Esophagus muscularis mucosa (tissue), 4 donors: ENCODE data around the gene KRT74. TPM values are rescaled to one million over a fixed set of nuclear protein-coding genes. Genes with fewer than 3 reads are reported as not detected.

ENCODE experiments used
- DNase-seq: peaks from one replicate; pipeline ENCODE4 v3.0.0-alpha.2; 2017; ENCODE audit errors: extremely low spot score
- H3K27ac ChIP-seq, 4 donors: fragments of 200-600 bp; sonication (generic); replicated peaks in 1 of 4; 1 replicate in 3 of 4; 2 replicates in 1 of 4; pipeline ENCODE4 v1.5.1; 2016 to 2019; ENCODE audit warnings: mild to moderate bottlenecking in 1 of 4
- H3K27me3 ChIP-seq, 4 donors: fragments of 200-600 bp; sonication (generic); one replicate each; pipeline versions ENCODE4 v1.5.1 to v1.6.0; 2016 to 2019
- H3K36me3 ChIP-seq, 4 donors: fragments of 200-600 bp; sonication (generic); one replicate each; pipeline ENCODE4 v1.5.1; 2016 to 2019
- H3K4me1 ChIP-seq, 4 donors: fragments of 200-600 bp; sonication (generic); one replicate each; pipeline ENCODE4 v1.5.1; 2016 to 2019
- H3K4me3 ChIP-seq, 4 donors: fragments of 200-600 bp; sonication (generic); 1 replicate in 2 of 4; 2 replicates in 2 of 4; pipeline ENCODE4 v1.5.1; 2016 to 2019; ENCODE audit warnings: mild to moderate bottlenecking in 4 of 4, moderate library complexity in 1 of 4
- H3K9me3 ChIP-seq, 4 donors: fragments of 200-600 bp; sonication (generic); 1 replicate in 3 of 4; 2 replicates in 1 of 4; pipeline ENCODE4 v1.5.1; 2016 to 2019
- CTCF ChIP-seq, 3 experiments: fragments of 200-600 bp in 2 of 3; fragments of 450-650 bp in 1 of 3; sonication (generic) in 2 of 3; IDR thresholded peaks; one replicate each; pipeline ENCODE4 v1.5.1; 2017 to 2019; ENCODE audit warnings: antibody characterized with exemption in 3 of 3, mild to moderate bottlenecking in 2 of 3, moderate library complexity in 1 of 3
- EP300 ChIP-seq: sonication (generic); formaldehyde crosslinking; IDR thresholded peaks from one replicate; pipeline ENCODE4 v1.6.1; 2017; ENCODE audit warnings: antibody characterized with exemption
- POLR2A ChIP-seq: fragments of 450-650 bp; IDR thresholded peaks from one replicate; pipeline ENCODE4 v1.6.1; 2017; ENCODE audit warnings: antibody characterized with exemption, moderate library complexity, mild to moderate bottlenecking, low read depth
- POLR2AphosphoS5 ChIP-seq, 2 donors: sonication (generic); formaldehyde crosslinking; IDR thresholded peaks; one replicate each; pipeline ENCODE4 v1.6.1; 2017; ENCODE audit warnings: antibody characterized with exemption in 2 of 2
- WGBS: methylation state at CpG from one replicate; pipeline ENCODE4 v1.1.5; 2018; 5-methylcytosine and 5-hydroxymethylcytosine counted together
- intact Hi-C: fragments of 100-400 bp; cut with DNase I; formaldehyde crosslinking; loops from one replicate; pipeline ENCODE4 v1.15.1; 2023
- total RNA-seq, 4 donors: library from RNA; depleted of rRNA; stranded (reverse); fragments of >200 nt; gene quantifications; one replicate each; pipeline versions ENCODE4 v1.1.0 to v1.2.1, GENCODE V29; 2016

The KRT74 gene
- total RNA-seq, 4 donors from 2014 or later: not detected

GRCh38 chr12:52528641-52529143, 45.0 kb downstream of the KRT74 start:
- H3K9me3 ChIP-seq: no peaks in the 10 kb centered on the region
- intact Hi-C loops: no loop called here
- 94% methylated on average over 4 of the region's 8 CpGs for WGBS

DNA sequence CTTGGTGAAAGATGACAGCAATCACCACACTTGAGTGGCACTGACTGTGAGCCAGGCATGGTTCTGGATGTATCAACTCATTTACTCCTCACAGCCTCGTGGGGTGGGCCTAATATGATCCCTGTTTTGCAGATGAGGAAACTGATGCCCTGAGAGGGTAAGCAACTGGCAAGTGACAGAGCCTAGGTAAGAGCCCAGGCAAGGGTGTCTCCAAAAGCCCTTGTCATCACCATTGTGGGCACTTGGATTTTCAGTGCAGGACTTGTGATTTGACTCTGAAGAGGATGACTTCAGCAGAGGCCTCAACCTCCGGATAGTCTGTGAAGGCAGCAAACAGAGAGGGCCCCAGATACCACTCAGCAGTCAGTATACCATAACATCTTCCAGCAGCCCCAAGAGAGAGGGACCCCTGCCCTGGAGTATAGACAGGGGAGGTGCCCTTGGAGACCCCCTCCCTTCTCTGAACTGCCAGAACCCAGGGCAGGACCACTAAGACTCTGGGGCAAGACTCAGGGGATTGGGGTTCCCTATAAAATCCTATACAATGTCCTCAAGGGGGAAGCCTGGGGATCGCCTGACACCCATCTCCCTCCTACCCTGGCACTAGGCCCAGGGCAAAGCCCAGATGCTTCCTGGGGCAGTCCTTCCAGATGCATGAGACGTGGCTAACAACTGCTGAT, 46.4 kb downstream of the KRT74 start:
- H3K4me1 ChIP-seq: peaks cover 0 to 4% (median 0%) of the 10 kb centered on the region in 4 donors
- no peak overlapping the region for H3K27ac ChIP-seq
- H3K27me3 ChIP-seq: peaks cover 0 to 6% (median 0%) of the 10 kb centered on the region in 4 donors
- 78% methylated on average over 3 of the region's 4 CpGs for WGBS
- TF ChIP-seq POLR2A: no peak
- no peak for TF ChIP-seq CTCF (IDR thresholded peaks at IDR 0.05)
- TF ChIP-seq POLR2AphosphoS5 (IDR thresholded peaks at IDR 0.05): no peak
- TF ChIP-seq EP300: no peak
- no peak overlapping the region for H3K4me3 ChIP-seq
- no peaks in the 10 kb centered on the region for H3K9me3 ChIP-seq
- DNase-seq: no peak
- no peaks in the 10 kb centered on the region for H3K36me3 ChIP-seq
- intact Hi-C loops: no loop called here

More at GRCh38 chr12:52528641-52529143, 45.0 kb downstream of the KRT74 start:
- Histone ChIP-seq H3K36me3 (no peaks in the 10 kb centered on the region), H3K4me1 (no peaks in the 10 kb centered on the region), H3K27ac (no peak overlapping the region), H3K4me3 (no peak overlapping the region), H3K27me3 (peaks cover 0 to 6% (median 0%) of the 10 kb centered on the region in 4 donors)
- no peak for DNase-seq
- TF ChIP-seq POLR2AphosphoS5 (IDR thresholded peaks at IDR 0.05) (no peak), POLR2A (no peak), EP300 (no peak), CTCF (IDR thresholded peaks at IDR 0.05) (no peak)

GRCh38 chr12:52526511-52526951, 47.1 kb downstream of the KRT74 start:
- H3K27me3 ChIP-seq: peaks cover 0 to 6% (median 0%) of the 10 kb centered on the region in 4 donors
- no peaks in the 10 kb centered on the region for H3K36me3 ChIP-seq
- TF ChIP-seq CTCF (IDR thresholded peaks at IDR 0.05) (no peak), EP300 (no peak)
- H3K9me3 ChIP-seq: no peaks in the 10 kb centered on the region
- peaks cover 0 to 5% (median 0%) of the 10 kb centered on the region in 4 donors for H3K4me1 ChIP-seq
- no peak for DNase-seq
- no peak overlapping the region for H3K27ac ChIP-seq
- intact Hi-C loops: no loop called here
- 80% methylated on average over 8 of the region's 8 CpGs for WGBS
- no peak overlapping the region for H3K4me3 ChIP-seq

GRCh38 chr12:52525661-52526499, 47.8 kb downstream of the KRT74 start:
- H3K9me3 ChIP-seq: no peaks in the 10 kb centered on the region
- no peak overlapping the region for H3K27ac ChIP-seq
- DNase-seq: peak; percentile 89
- no peak overlapping the region for H3K4me3 ChIP-seq
- no peaks in the 10 kb centered on the region for H3K36me3 ChIP-seq
- peaks cover 0 to 7% (median 0%) of the 10 kb centered on the region in 4 donors for H3K4me1 ChIP-seq
- intact Hi-C loops: no loop called here
- WGBS: 91% methylated on average over 11 of the region's 13 CpGs
- peaks cover 0 to 6% (median 0%) of the 10 kb centered on the region in 4 donors for H3K27me3 ChIP-seq
- no peak for TF ChIP-seq POLR2AphosphoS5 (IDR thresholded peaks at IDR 0.05)
- TF ChIP-seq EP300: no peak
- no peak for TF ChIP-seq POLR2A
- TF ChIP-seq CTCF (IDR thresholded peaks at IDR 0.05): no peak
